Activated CD8-positive, alpha-beta memory T cell treated with anti-CD3 and anti-CD28 coated beads, Interleukin-2, amount 50 U/mL, for 4 hours (primary cell): ENCODE results near the gene SLC23A1.
"Not testable (repeated sequence)": the region's sequence is repeated elsewhere in the genome, so short reads cannot be mapped to it uniquely, and the experiment has no call there.

Experiments
- DNase-seq: peaks from one replicate; pipeline ENCODE4 v3.0.0-alpha.2; 2020

The SLC23A1 gene

DNA sequence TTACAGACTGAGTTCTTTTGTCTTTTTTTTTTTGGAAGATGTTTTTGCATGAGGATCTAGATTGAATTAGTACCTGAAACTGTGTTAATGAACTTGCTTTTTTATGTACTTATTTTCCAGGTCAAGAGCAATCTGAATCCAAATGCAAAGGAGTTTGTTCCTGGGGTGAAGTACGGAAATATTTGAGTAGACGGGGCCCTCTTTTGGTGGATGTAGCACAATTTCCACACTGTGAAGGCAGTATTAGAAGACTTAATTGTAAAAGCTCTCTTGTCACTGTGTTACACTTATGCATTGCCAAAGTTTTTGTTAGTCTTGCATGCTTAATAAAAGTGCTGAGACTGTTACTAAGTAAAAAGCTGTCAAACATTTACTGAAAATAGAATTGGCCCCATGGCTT is 14.5 kb downstream of the SLC23A1 start:
- DNase-seq = no peak

DNA sequence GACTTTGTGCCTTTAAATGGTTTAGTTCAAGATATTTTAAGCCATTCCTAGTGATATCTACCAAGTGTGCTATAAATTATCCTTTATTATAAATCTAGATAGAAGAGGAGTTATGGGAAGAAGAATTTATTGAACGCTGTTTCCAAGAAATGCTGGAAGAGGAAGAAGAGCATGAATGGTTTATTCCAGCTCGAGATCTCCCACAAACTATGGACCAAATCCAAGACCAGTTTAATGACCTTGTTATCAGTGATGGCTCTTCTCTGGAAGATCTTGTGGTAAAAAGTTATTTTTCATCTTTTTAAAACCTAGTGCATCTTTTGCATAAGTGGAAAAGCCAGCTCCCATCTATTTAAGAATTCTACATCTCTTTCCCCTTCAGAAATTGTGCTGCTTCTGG is 18.6 kb downstream of the SLC23A1 start:
- DNase-seq = no peak

DNA sequence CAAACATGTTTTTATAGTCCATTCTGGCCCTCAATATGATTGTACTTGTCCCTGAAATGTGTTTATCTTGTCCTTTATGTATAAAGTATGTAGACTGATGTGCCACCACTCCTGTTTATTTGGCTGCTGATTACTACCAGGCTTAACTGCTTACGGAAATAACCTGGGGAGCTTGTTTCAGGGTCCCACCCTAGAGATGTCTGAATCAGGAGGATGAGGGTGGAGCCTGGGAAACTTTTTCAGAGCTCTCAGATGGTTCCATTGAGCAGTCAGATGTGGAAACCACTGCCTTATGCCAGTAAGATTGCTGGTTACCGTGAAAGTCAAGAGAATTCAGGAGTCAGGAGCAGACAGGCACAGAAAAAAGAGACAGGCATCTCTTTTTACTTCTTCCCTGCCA is 19.2 kb downstream of the SLC23A1 start:
- no peak for DNase-seq

DNA sequence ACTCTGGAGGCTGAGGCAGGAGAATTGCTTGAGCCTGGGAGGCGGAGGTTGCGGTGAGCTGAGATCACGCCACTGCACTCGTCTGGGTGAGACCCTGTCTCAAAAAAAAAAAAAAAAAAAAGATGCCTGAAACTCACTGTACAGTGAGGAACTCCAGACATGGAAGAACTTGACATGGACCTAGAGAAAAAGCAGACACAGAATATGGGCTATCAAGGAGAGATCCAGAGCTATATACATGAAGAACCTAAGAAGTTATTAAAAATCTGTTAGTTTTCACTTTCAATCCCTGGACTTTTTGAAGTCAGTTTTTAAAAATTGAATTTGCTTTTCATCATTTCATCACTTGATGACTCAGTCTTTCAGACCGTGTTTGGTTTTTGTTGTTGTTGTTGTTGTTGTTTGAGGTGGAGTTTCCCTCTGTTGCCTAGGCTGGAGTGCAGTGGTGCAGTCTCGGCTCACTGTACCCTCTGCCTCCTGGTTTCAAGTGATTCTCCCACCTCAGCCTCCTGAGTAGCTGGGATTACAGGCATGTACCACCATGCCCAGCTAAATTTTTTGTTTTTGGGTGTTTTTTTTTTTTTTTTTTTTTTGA is 21.2 kb downstream of the SLC23A1 start:
- DNase-seq = no peak

DNA sequence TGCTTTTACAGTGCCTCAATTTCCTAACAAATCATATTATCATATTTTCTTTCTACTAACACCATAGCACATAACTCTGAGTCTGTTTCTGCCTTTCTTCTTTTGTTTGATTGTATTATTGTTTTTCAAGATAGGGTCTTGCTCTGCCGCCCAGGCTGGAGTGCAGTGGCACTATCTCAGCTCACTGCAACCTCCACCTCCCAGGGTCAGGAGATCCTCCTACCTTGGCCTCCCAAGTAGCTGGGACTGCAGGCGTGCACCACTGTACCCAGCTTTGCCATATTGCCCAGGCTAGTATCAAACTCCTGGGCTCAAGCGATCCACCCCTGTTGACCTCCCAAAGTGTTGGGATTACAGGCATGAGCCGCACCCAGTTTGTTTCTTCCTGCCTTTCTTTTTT is 22.7 kb downstream of the SLC23A1 start:
- no peak for DNase-seq

GRCh38 chr5:139358064-139358463 is 25.0 kb downstream of the SLC23A1 start:
- DNase-seq = no peak

DNA sequence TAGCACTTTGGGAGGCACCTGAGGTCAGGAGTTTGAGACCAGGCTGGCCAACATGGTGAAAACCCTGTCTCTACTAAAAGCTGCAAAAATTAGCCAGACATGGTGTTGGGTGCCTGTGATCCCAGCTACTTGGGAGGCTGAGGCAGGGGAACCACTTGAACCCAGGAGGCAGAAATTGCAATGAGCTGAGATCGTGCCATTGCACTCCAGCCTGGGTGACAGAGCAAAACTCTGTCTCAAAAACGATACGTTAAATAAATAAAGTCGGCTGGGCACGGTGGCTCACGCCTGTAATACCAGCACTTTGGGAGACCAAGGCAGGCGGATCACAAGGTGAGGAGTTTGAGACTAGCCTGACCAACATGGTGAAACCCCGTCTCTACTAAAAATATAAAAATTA is 27.2 kb downstream of the SLC23A1 start:
- not testable (repeated sequence) for DNase-seq

GRCh38 chr5:139354186-139354585 is 28.9 kb downstream of the SLC23A1 start:
- no peak for DNase-seq

- DNase-seq = not testable (repeated sequence)
Observed at GRCh38 chr5:139347863-139348262, 35.2 kb downstream of the SLC23A1 start.

- not testable (repeated sequence) for DNase-seq
Observed at GRCh38 chr5:139345442-139345841, 37.7 kb downstream of the SLC23A1 start.

GRCh38 chr5:139344177-139344576 is 38.9 kb downstream of the SLC23A1 start:
- DNase-seq = no peak

DNA sequence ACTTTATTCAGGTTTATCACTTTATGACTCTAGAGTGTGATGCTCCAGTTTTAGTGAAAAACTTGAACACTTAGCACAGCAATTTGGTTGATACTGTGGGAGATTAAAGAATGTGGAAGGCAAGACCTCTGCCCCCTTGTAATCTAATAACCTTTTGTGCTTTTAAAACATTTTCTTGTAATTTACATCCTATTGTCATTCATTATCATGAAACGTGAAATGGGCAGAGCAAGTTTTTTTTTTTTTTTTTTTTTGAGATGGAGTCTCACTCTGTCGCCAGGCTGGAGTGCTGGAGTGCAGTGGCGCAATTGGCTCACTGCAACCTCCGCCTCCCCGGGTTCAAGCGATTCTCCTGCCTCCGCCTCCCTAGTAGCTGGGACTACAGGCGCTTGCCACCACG is 39.6 kb downstream of the SLC23A1 start:
- DNase-seq = no peak

- DNase-seq = peak; percentile 78
Observed at GRCh38 chr5:139342423-139342723, 40.7 kb downstream of the SLC23A1 start.

DNA sequence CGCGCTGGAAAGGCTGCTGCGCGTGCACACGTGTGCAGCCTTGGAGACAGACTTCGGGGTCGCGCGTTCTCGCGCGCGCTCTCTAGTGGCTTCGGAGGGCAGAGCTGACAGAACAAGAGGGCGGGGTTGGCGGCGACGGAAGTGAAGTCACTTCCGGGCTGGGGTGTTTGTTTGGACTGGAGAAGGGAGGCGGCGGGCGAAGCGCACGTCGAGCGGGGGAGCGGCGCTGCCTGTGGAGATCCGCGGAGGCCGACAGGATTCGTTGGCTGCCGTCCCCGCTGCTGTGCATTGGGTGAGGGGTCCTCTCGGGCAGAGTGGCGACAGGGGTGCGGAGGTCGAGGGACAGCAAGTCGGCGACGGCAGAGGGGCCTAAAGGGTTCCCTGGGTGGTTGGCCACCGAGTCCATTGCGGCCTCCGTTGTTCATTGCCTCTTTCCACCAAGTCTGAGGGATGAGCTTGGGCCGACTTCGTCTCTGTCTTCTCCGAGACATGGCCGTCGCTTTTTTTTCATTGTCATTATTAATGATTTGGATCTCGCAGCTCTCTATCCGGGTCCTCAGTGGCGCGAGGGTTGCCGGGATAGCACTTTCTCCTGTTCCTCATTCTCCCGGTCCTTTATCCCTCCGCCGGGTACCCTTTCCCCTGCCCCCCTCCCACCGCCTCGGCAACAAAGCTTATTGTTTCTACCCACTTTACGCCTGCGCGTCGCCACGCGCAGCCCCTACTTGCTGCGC is 41.2 kb downstream of the SLC23A1 start, which contains the start of gene PAIP2:
Gene PAIP2, plus strand, starts transcription at position 166 of the 734 bp plus-strand sequence. CDS start 21,931 bp downstream, outside the sequence.
- peak; percentile 98 for DNase-seq

DNA sequence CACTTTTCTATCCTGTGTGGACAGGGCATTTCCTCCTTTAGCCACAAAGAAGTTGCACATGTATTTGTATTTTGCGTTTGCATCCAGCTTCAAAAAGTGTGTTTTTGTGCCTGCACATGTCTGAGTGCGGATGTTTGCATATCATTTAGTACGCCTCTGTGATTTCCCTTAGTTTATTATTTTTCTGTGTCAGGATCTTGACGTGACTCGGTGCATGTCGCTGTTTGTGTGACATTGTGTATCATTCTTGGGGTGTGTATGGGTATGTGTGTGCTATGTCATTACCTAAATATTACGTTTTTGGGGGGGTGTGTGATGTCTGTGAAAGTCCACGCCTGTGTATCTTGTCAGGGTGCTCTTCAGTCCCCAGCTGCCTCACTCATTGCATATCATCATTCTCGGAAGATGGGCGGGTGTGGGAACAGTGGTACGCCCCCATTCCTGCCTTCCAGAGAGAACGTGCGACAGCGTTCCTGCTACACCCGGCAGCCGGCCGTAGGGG is 41.9 kb downstream of the SLC23A1 start:
- DNase-seq = no peak

DNA sequence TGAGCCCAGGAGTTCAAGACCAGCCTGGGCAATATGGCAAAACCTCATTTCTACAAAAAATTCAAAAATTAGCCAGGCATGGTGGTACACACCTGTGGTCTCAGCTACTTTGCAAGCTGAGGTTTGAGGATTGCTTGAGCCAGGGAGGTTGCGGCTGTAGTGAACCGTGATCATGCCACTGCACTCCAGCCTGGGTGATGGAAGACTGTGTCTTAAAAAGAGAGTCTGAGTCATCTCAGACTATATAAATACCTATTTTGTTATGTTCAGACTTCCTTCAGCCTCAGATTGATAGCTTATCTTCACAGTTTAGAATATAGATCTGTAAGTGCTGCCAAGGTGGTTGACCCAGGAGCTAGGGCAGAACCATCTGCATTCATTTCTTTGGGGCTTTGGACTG is 43.0 kb downstream of the SLC23A1 start:
- DNase-seq = no peak

GRCh38 chr5:139335811-139336210 is 47.3 kb downstream of the SLC23A1 start:
- DNase-seq = no peak
